Mesendoderm (in vitro differentiated cells): ENCODE results near the gene EVL.
A peak's percentile ranks its signal among the peaks of the same experiment; 100 is the strongest.

Source experiments
- DNase-seq: peaks from one replicate; pipeline ENCODE4 v3.0.0; 2013
- H2AK5ac ChIP-seq: 2 replicates; pipeline ENCODE4 v1.6.1; 2013; ENCODE audit warnings: low read length, inconsistent platforms
- H2BK120ac ChIP-seq: 2 replicates; pipeline ENCODE4 v1.6.1; 2013; ENCODE audit warnings: low read depth, mild to moderate bottlenecking, low read length, moderate library complexity, mixed read lengths
- H2BK15ac ChIP-seq: replicated peaks from 2 replicates; pipeline ENCODE4 v1.6.1; 2013; ENCODE audit warnings: low read depth, mild to moderate bottlenecking, moderate library complexity
- H2BK5ac ChIP-seq: 2 replicates; pipeline ENCODE4 v1.6.1; 2013; ENCODE audit warnings: low read length, inconsistent platforms
- H3K18ac ChIP-seq: 2 replicates; pipeline ENCODE4 v1.6.1; 2013; ENCODE audit warnings: mild to moderate bottlenecking, low read length, mixed read lengths
- H3K23ac ChIP-seq: one replicate; pipeline ENCODE4 v1.6.1; 2013; ENCODE audit warnings: low read length
- H3K27ac ChIP-seq: 2 replicates; pipeline ENCODE4 v1.5.1; 2013; ENCODE audit warnings: low read depth, mild to moderate bottlenecking, inconsistent platforms, low read length, moderate library complexity
- H3K27me3 ChIP-seq: 2 replicates; pipeline ENCODE4 v1.6.1; 2013; ENCODE audit warnings: low read length, control low read depth, mild to moderate bottlenecking, inconsistent platforms; ENCODE audit not compliant: insufficient read depth, poor library complexity
- H3K36me3 ChIP-seq: 2 replicates; pipeline ENCODE4 v1.6.1; 2013; ENCODE audit warnings: low read length, inconsistent platforms; ENCODE audit not compliant: control insufficient read depth, insufficient read depth
- H3K4ac ChIP-seq: one replicate; pipeline ENCODE4 v1.6.1; 2013; ENCODE audit warnings: low read depth, mild to moderate bottlenecking, low read length, moderate library complexity
- H3K4me1 ChIP-seq: 2 replicates; pipeline ENCODE4 v1.6.1; 2013; ENCODE audit warnings: low read depth, low read length, inconsistent platforms; ENCODE audit not compliant: control insufficient read depth
- H3K4me2 ChIP-seq: 2 replicates; pipeline ENCODE4 v1.6.1; 2013; ENCODE audit warnings: low read length
- H3K4me3 ChIP-seq: 2 replicates; pipeline ENCODE4 v1.5.1; 2013; ENCODE audit warnings: mild to moderate bottlenecking, low read length
- H3K56ac ChIP-seq: one replicate; pipeline ENCODE4 v1.6.1; 2013; ENCODE audit warnings: low read length
- H3K79me1 ChIP-seq: 2 replicates; pipeline ENCODE4 v1.6.1; 2013; ENCODE audit warnings: low read length, inconsistent platforms
- H3K79me2 ChIP-seq: 2 replicates; pipeline ENCODE4 v1.6.1; 2013; ENCODE audit warnings: mild to moderate bottlenecking, low read length; ENCODE audit not compliant: control insufficient read depth, insufficient read depth
- H3K9ac ChIP-seq: 2 replicates; pipeline ENCODE4 v1.6.1; 2013; ENCODE audit warnings: low read length, inconsistent platforms
- H4K5ac ChIP-seq: one replicate; pipeline ENCODE4 v1.6.1; 2013; ENCODE audit warnings: low read length
- H4K8ac ChIP-seq: one replicate; pipeline ENCODE4 v1.6.1; 2013; ENCODE audit warnings: low read depth, mild to moderate bottlenecking, control low read depth, low read length, moderate library complexity
- WGBS: extraction: QIAGEN DNeasy Blood & Tissue Kit; methylation state at CpG from one replicate; pipeline ENCODE4 v1.1.7; 2013; ENCODE audit warnings: low lambda C conversion rate, missing lambda C conversion rate; ENCODE audit not compliant: insufficient coverage; ENCODE audit errors: extremely low coverage; 5-methylcytosine and 5-hydroxymethylcytosine counted together

Gene EVL

DNA sequence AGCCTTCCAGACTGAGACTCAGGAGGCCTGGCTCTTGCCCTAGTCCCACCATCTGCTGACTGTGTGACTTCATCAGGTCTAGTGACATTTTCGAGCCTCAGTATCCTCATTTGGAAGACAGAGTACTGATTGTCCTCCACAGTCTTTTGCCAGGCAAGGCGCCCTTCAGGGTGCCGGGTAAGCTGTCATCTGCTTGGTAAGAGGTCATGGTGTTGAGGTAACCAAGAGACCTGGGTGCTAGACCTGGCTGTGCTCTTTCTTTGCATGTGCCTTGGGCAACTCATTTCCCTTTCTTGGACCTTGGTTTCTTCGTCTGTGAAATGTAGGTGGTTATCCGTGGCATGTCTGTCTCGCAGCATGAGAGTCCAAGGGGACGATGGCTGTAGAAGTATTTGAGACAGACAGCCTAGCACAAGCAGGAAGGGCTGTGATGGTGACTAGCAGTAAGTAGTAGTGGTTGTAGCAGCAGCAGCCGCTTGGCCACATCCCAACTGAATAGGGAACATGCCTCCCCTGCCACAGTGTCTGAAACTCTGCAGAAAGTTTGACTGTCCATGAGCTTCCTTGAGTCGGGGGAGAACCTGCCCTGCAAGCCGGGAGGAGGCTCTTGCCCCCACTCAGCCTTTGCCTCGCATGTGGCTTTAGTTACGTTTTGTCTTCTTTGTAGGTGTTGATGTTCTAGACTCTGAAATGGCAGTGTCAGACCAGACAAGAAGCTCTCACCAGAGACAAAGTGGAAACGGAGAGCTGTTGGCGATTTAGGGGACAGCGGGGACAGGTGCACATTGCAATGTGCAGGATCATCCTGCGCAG, 40.3 kb downstream of the EVL start:
- no peaks in the 10 kb centered on the region for H3K79me2 ChIP-seq
- no peak overlapping the region for H2AK5ac ChIP-seq
- no peak overlapping the region for H3K27ac ChIP-seq
- no peak overlapping the region for H2BK5ac ChIP-seq
- H3K79me1 ChIP-seq: no peaks in the 10 kb centered on the region
- no CpG with 5 or more reads among the region's 16 CpGs for WGBS
- no peak overlapping the region for H4K5ac ChIP-seq
- H3K4me1 ChIP-seq: no peaks in the 10 kb centered on the region
- H2BK15ac ChIP-seq: no peak overlapping the region
- no peak overlapping the region for H3K23ac ChIP-seq
- H3K4me2 ChIP-seq: no peak overlapping the region
- H3K27me3 ChIP-seq: no peaks in the 10 kb centered on the region
- no peak overlapping the region for H3K18ac ChIP-seq
- H4K8ac ChIP-seq: no peak overlapping the region
- no peak overlapping the region for H3K4me3 ChIP-seq
- no peak overlapping the region for H3K4ac ChIP-seq
- DNase-seq: no peak
- no peak overlapping the region for H3K56ac ChIP-seq
- H3K9ac ChIP-seq: no peak overlapping the region
- H2BK120ac ChIP-seq: no peak overlapping the region
- no peaks in the 10 kb centered on the region for H3K36me3 ChIP-seq

DNA sequence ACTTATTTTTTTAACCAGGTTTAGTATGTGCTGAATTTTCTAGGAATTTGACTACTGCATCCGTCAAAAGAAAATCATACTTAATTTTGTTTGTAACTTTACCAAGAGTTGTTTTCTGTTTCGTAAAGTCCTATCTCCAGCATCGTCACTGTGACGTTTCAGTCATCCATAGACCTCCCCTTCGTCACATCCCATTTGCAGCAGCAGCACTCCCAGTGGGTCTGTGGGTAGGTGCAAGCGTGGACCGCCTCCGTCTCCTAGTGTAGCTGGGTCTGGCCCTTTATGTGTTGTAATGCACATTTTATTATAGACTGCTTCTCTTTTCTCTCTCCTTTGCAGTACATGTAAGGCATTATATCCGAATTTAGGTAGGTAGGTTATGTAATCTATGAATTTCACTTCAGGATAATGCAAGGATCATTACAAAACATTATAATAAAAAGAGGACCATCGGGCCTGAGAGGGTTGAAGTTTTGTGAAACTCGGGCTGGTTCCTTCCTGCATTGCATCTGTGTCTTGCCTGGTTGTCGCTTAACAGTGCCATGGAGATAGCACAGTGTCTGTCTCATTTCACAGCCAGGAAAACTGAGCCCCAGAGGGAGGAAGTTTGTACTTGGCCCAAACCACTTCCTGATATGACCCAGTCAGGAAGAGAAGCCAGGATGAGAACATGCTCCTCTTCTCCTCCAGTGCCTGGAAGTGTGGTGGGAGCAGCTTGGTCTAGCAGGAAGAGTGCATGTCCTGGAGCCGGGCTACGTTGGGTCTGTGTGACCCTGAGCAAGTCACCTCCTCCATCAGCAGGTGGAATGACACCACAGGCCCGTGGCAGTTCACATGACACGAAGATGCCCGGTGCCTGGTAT, 41.3 kb downstream of the EVL start:
- H3K4me1 ChIP-seq: no peaks in the 10 kb centered on the region
- H2BK5ac ChIP-seq: no peak overlapping the region
- no CpG with 5 or more reads among the region's 17 CpGs for WGBS

DNA sequence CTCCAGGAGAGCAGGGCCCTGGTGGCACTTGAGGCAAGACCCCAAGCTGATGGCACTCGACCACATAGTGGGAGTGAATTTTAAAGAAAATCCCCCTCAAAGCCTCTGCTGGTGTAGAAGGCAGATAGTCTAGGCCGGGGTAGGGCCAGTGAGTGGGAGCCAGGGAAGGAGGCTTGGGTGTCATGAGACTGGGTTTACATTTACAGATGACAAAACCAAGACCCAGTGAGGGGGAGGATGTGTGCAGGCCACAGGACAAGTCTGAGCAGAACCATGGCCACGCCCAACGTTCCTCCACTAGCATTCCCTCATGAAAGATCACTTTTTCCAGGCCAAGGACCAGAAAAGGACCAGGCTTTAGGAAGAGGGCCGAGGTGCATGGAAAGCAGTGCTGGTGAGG, 42.0 kb downstream of the EVL start:
- Histone ChIP-seq H3K9ac (no peak overlapping the region), H3K79me2 (no peaks in the 10 kb centered on the region), H3K56ac (no peak overlapping the region), H3K79me1 (no peaks in the 10 kb centered on the region), H2BK5ac (no peak overlapping the region), H3K4ac (no peak overlapping the region), H2BK120ac (no peak overlapping the region), H4K8ac (no peak overlapping the region), H3K4me2 (no peak overlapping the region), H3K27me3 (no peaks in the 10 kb centered on the region), H4K5ac (no peak overlapping the region), H3K23ac (no peak overlapping the region), H2BK15ac (no peak overlapping the region), H3K4me3 (no peak overlapping the region), H2AK5ac (no peak overlapping the region), H3K36me3 (no peaks in the 10 kb centered on the region), H3K4me1 (no peaks in the 10 kb centered on the region), H3K27ac (no peak overlapping the region), H3K18ac (no peak overlapping the region)
- WGBS: no CpG with 5 or more reads among the region's 5 CpGs
- DNase-seq: no peak

More for the DNA sequence above, 41.3 kb downstream of the EVL start:
- Histone ChIP-seq H3K18ac (no peak overlapping the region), H4K5ac (no peak overlapping the region), H2BK15ac (no peak overlapping the region), H2BK120ac (no peak overlapping the region), H3K27me3 (no peaks in the 10 kb centered on the region), H3K4ac (no peak overlapping the region), H3K9ac (no peak overlapping the region), H3K4me3 (no peak overlapping the region), H3K4me2 (no peak overlapping the region), H3K56ac (no peak overlapping the region), H3K36me3 (no peaks in the 10 kb centered on the region), H3K79me2 (no peaks in the 10 kb centered on the region), H3K79me1 (no peaks in the 10 kb centered on the region), H4K8ac (no peak overlapping the region), H2AK5ac (no peak overlapping the region), H3K23ac (no peak overlapping the region), H3K27ac (no peak overlapping the region)
- DNase-seq: no peak

DNA sequence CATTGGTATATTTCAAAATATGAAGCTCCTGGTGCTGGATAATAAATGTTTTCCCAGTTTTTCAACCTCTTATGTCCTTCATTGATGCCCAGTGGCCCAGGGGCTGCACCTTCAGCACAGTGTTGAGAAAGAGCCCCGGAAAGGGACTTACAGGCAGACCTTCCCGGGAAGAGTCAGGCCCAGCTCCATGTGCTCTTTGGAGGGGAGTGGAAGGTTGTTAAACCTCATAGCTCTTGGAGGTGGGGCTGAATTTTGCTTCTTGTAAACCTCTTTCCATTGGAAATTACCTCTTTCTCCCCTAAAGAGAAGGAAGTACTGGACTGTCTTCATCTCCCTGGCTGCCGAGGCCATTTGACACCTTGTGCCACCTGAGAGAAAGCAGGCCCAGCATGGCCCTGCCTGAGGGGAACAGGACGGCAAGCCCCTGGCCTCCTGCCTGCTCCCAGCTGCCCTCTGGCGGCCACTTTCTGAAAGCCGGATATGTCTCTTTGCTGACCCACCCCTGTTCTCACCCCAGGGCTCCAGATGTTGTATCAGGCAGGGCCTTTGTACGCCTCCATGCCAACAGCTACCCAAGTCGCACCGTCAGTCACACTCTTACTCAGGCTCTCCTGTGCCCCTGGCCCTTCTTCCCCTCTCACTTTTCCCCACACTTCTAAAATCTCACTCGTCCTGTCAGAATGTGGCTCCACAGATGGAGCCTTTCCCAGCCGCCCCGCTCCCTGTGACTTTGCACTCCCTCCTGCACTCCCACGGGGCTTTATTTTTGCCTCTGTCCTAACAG, 43.0 kb downstream of the EVL start:
- H4K8ac ChIP-seq: no peak overlapping the region
- H3K9ac ChIP-seq: peak overlapping the region; percentile 27
- no CpG with 5 or more reads among the region's 13 CpGs for WGBS
- H2BK5ac ChIP-seq: no peak overlapping the region
- no peak overlapping the region for H3K4ac ChIP-seq
- H3K27ac ChIP-seq: no peak overlapping the region
- no peak overlapping the region for H2BK120ac ChIP-seq
- no peak overlapping the region for H4K5ac ChIP-seq
- H3K4me2 ChIP-seq: no peak overlapping the region
- peak; percentile 88 for DNase-seq
- H2AK5ac ChIP-seq: no peak overlapping the region
- no peak overlapping the region for H3K23ac ChIP-seq
- H3K18ac ChIP-seq: no peak overlapping the region
- H3K36me3 ChIP-seq: no peaks in the 10 kb centered on the region
- no peaks in the 10 kb centered on the region for H3K79me2 ChIP-seq
- H3K27me3 ChIP-seq: no peaks in the 10 kb centered on the region
- no peak overlapping the region for H2BK15ac ChIP-seq
- H3K4me1 ChIP-seq: no peaks in the 10 kb centered on the region
- no peaks in the 10 kb centered on the region for H3K79me1 ChIP-seq
- H3K56ac ChIP-seq: no peak overlapping the region
- no peak overlapping the region for H3K4me3 ChIP-seq

DNA sequence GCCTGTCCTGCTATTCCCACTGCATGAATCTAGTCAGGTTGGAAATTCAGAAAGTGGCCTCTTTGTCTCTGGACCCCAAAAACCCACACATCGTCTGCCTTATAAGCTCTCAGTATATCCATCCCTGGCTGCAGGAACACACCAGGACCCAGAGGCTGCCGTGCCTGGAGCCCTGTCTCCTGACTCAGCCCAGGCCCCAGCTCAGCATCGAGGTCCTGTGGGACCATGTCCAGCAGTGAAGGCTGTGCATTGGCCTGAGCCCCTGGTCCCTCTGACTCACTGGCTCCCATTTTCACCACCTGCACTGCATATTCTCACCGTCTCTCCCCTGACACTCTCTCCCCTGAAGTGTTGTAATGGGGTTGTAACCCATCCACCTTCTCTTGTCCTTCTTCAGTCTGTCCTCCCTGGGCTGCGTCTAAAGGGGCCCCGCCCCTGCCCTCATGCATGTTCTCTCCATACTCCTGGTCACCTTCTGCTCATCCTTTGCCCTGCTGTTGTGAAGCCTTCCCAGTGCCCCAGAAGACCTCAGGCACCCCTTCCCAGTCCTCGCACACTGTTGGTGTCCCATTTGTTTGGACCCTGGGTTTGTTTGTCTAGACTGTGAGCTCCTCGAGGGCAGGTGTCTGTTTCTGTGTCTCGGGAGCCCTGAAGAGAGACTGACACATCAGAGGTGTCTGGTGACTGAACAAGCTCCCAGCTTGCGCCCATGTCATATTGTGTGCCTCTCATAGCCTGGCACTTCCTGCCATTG, 43.8 kb downstream of the EVL start:
- Histone ChIP-seq H3K4me3 (no peak overlapping the region), H3K4me2 (no peak overlapping the region), H3K23ac (no peak overlapping the region), H3K36me3 (no peaks in the 10 kb centered on the region), H2BK120ac (no peak overlapping the region), H2BK5ac (no peak overlapping the region), H4K8ac (no peak overlapping the region), H3K27me3 (no peaks in the 10 kb centered on the region), H3K56ac (peak overlapping the region; percentile 17), H3K9ac (no peak overlapping the region), H2BK15ac (no peak overlapping the region), H3K18ac (no peak overlapping the region), H3K79me2 (no peaks in the 10 kb centered on the region), H3K4me1 (no peaks in the 10 kb centered on the region), H4K5ac (no peak overlapping the region), H3K79me1 (no peaks in the 10 kb centered on the region), H3K4ac (no peak overlapping the region), H2AK5ac (no peak overlapping the region), H3K27ac (no peak overlapping the region)
- no CpG with 5 or more reads among the region's 10 CpGs for WGBS
- no peak for DNase-seq
